Measurements from ENCODE around the gene EI24. TPM values are rescaled to one million over a fixed set of nuclear protein-coding genes. Genes with fewer than 3 reads are reported as not detected.

The EI24 gene
- total and polyA plus RNA-seq, 2 donors (not counting 1 experiment from before 2014, with no cell fraction given): 12.9 to 21.9 TPM

GRCh38 chr11:125605417-125605816 lies 36.1 kb downstream of the EI24 start:
- Histone ChIP-seq H3K36me3 (replicated peaks in 1 of 2; ENCODE audit: control extremely low read depth in 1 of 2, control insufficient read depth in 1 of 2, extremely low read depth in 1 of 2, insufficient read depth in 2 of 2, low read length in 1 of 2) (peaks cover 22 to 87% of the 10 kb centered on the region in 2 experiments), H3K4me3 (ENCODE audit: control extremely low read depth in 1 of 5, extremely low read depth in 1 of 5, insufficient read depth in 1 of 5, low read depth in 2 of 5, low read length in 4 of 5) (no peak overlapping the region), H4K20me1 (ENCODE audit: control insufficient read depth, insufficient read depth, low read length, poor library complexity, severe bottlenecking) (no peaks in the 10 kb centered on the region), H2AFZ (ENCODE audit: insufficient read depth, low read depth, low read length, poor library complexity, severe bottlenecking) (no peak overlapping the region), H3K4me2 (replicated peaks; ENCODE audit: low read depth, low read length, poor library complexity, severe bottlenecking) (no peak overlapping the region), H3K9me3 (ENCODE audit: control extremely low read depth in 1 of 3, control insufficient read depth in 2 of 3, insufficient read depth in 1 of 3, low read length in 2 of 3) (no peaks in the 10 kb centered on the region), H3K27ac (ENCODE audit: low read length in 2 of 2) (no peak overlapping the region), H3K27me3 (replicated peaks in 1 of 4; ENCODE audit: control extremely low read depth in 1 of 4, control insufficient read depth in 3 of 4, insufficient read depth in 4 of 4, low read length in 3 of 4) (no peaks in the 10 kb centered on the region), H3K4me1 (ENCODE audit: control insufficient read depth in 2 of 2, insufficient read depth in 2 of 2, low read length in 2 of 2) (no peaks in the 10 kb centered on the region), H3K79me2 (ENCODE audit: control insufficient read depth, insufficient read depth, low read length) (no peaks in the 10 kb centered on the region), H3K9ac (ENCODE audit: low read length) (no peak overlapping the region)
- H3K27ac Mint-ChIP-seq: no peak overlapping the region
- ChIA-PET CTCF (no interaction called here), POLR2A (no interaction called here)
- ATAC-seq (ENCODE audit: low read depth) (no peak), DNase-seq (no peak)
- H3K4me1 Mint-ChIP-seq: no peaks in the 10 kb centered on the region
- no peaks in the 10 kb centered on the region for H3K9me3 Mint-ChIP-seq (ENCODE audit: insufficient read depth)
- intact Hi-C loops (cut with micrococcal nuclease): no loop called here
- no peak overlapping the region for H3K4me3 Mint-ChIP-seq
- no peaks in the 10 kb centered on the region for H3K27me3 Mint-ChIP-seq
- TF ChIP-seq, protein P1, sequence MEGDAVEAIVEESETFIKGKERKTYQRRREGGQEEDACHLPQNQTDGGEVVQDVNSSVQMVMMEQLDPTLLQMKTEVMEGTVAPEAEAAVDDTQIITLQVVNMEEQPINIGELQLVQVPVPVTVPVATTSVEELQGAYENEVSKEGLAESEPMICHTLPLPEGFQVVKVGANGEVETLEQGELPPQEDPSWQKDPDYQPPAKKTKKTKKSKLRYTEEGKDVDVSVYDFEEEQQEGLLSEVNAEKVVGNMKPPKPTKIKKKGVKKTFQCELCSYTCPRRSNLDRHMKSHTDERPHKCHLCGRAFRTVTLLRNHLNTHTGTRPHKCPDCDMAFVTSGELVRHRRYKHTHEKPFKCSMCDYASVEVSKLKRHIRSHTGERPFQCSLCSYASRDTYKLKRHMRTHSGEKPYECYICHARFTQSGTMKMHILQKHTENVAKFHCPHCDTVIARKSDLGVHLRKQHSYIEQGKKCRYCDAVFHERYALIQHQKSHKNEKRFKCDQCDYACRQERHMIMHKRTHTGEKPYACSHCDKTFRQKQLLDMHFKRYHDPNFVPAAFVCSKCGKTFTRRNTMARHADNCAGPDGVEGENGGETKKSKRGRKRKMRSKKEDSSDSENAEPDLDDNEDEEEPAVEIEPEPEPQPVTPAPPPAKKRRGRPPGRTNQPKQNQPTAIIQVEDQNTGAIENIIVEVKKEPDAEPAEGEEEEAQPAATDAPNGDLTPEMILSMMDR (IDR thresholded peaks at IDR 0.05): no peak
- TF ChIP-seq EZH2 (IDR thresholded peaks at IDR 0.05; ENCODE audit: borderline replicate concordance, insufficient read depth, low read depth, low read length, poor library complexity, severe bottlenecking): no peak

DNA sequence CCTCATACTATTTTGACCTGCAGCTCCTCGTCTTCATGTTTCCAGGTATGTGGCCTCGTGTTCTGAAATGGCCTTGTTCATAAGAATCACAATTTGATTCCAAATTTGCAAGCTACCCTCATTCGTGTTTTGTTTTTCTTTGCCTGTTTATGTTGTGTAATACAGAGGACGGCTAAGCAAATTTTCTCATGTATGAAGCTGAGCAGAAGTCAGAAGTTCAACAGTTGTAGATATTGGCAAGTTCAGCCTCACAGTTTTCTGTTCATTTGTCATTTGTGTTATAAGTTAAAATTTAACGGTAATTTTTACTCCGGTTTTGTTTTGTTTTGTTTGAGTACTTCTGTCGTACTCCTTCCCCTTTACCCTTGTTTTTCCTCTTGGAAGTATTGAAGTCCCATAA lies 40.3 kb downstream of the EI24 start:
- H3K4me1 ChIP-seq (ENCODE audit: control insufficient read depth in 2 of 2, insufficient read depth in 2 of 2, low read length in 2 of 2): no peaks in the 10 kb centered on the region
- no peak for DNase-seq
- H4K20me1 ChIP-seq (ENCODE audit: control insufficient read depth, insufficient read depth, low read length, poor library complexity, severe bottlenecking): no peaks in the 10 kb centered on the region
- H3K9ac ChIP-seq (ENCODE audit: low read length): no peak overlapping the region
- H3K79me2 ChIP-seq (ENCODE audit: control insufficient read depth, insufficient read depth, low read length): no peaks in the 10 kb centered on the region
- no peaks in the 10 kb centered on the region for H3K27me3 ChIP-seq (replicated peaks in 1 of 4; ENCODE audit: control extremely low read depth in 1 of 4, control insufficient read depth in 3 of 4, insufficient read depth in 4 of 4, low read length in 3 of 4)
- H3K9me3 ChIP-seq (ENCODE audit: control extremely low read depth in 1 of 3, control insufficient read depth in 2 of 3, insufficient read depth in 1 of 3, low read length in 2 of 3): no peaks in the 10 kb centered on the region
- intact Hi-C loops (cut with micrococcal nuclease): no loop called here
- no peak overlapping the region for H2AFZ ChIP-seq (ENCODE audit: insufficient read depth, low read depth, low read length, poor library complexity, severe bottlenecking)
- Mint-ChIP-seq H3K27me3 (no peaks in the 10 kb centered on the region), H3K9me3 (ENCODE audit: insufficient read depth) (no peaks in the 10 kb centered on the region), H3K27ac (no peak overlapping the region), H3K4me3 (no peak overlapping the region), H3K4me1 (no peaks in the 10 kb centered on the region)
- ChIA-PET POLR2A (no interaction called here), CTCF (no interaction called here)
- H3K4me2 ChIP-seq (replicated peaks; ENCODE audit: low read depth, low read length, poor library complexity, severe bottlenecking): no peak overlapping the region
- H3K36me3 ChIP-seq (replicated peaks in 1 of 2; ENCODE audit: control extremely low read depth in 1 of 2, control insufficient read depth in 1 of 2, extremely low read depth in 1 of 2, insufficient read depth in 2 of 2, low read length in 1 of 2): peaks cover 30 to 88% of the 10 kb centered on the region in 2 experiments
- no peak overlapping the region for H3K27ac ChIP-seq (ENCODE audit: low read length in 2 of 2)
- TF ChIP-seq, protein P1 (IDR thresholded peaks at IDR 0.05): no peak
- TF ChIP-seq EZH2 (IDR thresholded peaks at IDR 0.05; ENCODE audit: borderline replicate concordance, insufficient read depth, low read depth, low read length, poor library complexity, severe bottlenecking): no peak
- no peak for ATAC-seq (ENCODE audit: low read depth)
- 100% methylated on average over 4 of the region's 7 CpGs for WGBS (ENCODE audit: insufficient coverage)
- no peak overlapping the region for H3K4me3 ChIP-seq (ENCODE audit: control extremely low read depth in 1 of 5, extremely low read depth in 1 of 5, insufficient read depth in 1 of 5, low read depth in 2 of 5, low read length in 4 of 5)
